GM20000 (cell line): ENCODE data around the gene PRCD.
"Not testable (repeated sequence)": the region's sequence is repeated elsewhere in the genome, so short reads cannot be mapped to it uniquely, and the experiment has no call there.

Source experiments
- DNase-seq: peaks from one replicate; pipeline ENCODE4 v3.0.0; 2012; ENCODE audit warnings: low spot score
- TF ChIP-seq, protein P1 (sequence below): IDR thresholded peaks from 2 replicates; pipeline ENCODE4 v1.5.1; 2012; ENCODE audit warnings: mild to moderate bottlenecking, control low read depth; ENCODE audit errors: extremely low read depth, missing control alignments

PRCD gene

GRCh38 chr17:76500747-76501017, 39.2 kb upstream of the PRCD start:
- DNase-seq = no peak
- TF ChIP-seq, protein P1, sequence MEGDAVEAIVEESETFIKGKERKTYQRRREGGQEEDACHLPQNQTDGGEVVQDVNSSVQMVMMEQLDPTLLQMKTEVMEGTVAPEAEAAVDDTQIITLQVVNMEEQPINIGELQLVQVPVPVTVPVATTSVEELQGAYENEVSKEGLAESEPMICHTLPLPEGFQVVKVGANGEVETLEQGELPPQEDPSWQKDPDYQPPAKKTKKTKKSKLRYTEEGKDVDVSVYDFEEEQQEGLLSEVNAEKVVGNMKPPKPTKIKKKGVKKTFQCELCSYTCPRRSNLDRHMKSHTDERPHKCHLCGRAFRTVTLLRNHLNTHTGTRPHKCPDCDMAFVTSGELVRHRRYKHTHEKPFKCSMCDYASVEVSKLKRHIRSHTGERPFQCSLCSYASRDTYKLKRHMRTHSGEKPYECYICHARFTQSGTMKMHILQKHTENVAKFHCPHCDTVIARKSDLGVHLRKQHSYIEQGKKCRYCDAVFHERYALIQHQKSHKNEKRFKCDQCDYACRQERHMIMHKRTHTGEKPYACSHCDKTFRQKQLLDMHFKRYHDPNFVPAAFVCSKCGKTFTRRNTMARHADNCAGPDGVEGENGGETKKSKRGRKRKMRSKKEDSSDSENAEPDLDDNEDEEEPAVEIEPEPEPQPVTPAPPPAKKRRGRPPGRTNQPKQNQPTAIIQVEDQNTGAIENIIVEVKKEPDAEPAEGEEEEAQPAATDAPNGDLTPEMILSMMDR = no peak

GRCh38 chr17:76501018-76501826, 38.6 kb upstream of the PRCD start, which contains the start of gene RHBDF2:
RHBDF2 (minus strand) TSS chr17:76501423; CDS start chr17:76481524, 19,899 bp downstream.
- TF ChIP-seq, protein P1 = no peak
- peak; percentile 97 for DNase-seq

DNA sequence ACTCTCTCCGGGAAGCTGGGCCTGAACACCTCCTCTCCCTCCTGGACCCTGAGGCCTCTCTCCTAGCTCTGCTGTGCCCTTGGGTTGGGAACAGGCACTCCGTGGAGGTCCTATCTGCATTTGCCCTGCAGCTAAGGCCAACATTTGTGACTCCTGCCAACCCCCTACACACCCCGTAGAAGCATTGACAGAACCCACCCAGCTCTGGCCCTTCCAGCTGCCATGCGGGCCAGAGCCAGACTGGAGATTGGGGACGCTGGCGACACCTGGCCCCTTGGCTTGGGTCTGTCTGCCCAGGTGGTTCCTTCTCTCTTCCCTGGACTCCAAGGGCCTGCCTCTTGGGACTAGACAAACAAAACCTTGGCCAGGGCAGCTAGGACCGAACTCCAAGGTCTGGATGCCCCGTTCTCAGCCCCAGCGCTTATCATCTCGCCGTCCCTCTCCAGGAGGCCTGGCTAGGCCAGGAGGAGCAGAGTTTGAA, 38.0 kb upstream of the PRCD start:
- no peak for DNase-seq
- TF ChIP-seq, protein P1 = no peak

- DNase-seq = no peak
- TF ChIP-seq, protein P1 = no peak
Measured at GRCh38 chr17:76502341-76503211, 37.3 kb upstream of the PRCD start.

- no peak for DNase-seq
- TF ChIP-seq, protein P1 = peak; percentile 1
Measured at GRCh38 chr17:76504117-76504516, 35.7 kb upstream of the PRCD start.

- TF ChIP-seq, protein P1 = peak; percentile 89
- peak; percentile 85 for DNase-seq
Measured at GRCh38 chr17:76506408-76507345, 33.2 kb upstream of the PRCD start.

GRCh38 chr17:76508472-76509063, 31.3 kb upstream of the PRCD start:
- not testable (repeated sequence) for DNase-seq
